Measurements from ENCODE around the gene FRMD3. TPM values are rescaled to one million over a fixed set of nuclear protein-coding genes. Genes with fewer than 3 reads are reported as not detected.

FRMD3 gene
- total RNA-seq, 1 experiment from 2014 or later: 0.55 TPM

- H4K5ac ChIP-seq (ENCODE audit: insufficient read length, low read depth, low read length): no peak overlapping the region
- WGBS (ENCODE audit: extremely low coverage, insufficient read length, low lambda C conversion rate): no CpG with 5 or more reads among the region's 1 CpG
Observed at GRCh38 chr9:83388346-83388745, 149.9 kb downstream of the FRMD3 start.

More at GRCh38 chr9:83388346-83388745, 149.9 kb downstream of the FRMD3 start:
- H3K23me2 ChIP-seq (ENCODE audit: insufficient read length, low read depth, low read length, poor library complexity, severe bottlenecking): no peaks in the 10 kb centered on the region
- H3K9me3 Mint-ChIP-seq: peaks cover 0 to 4% of the 10 kb centered on the region in 2 experiments; a peak in 2 of 5 replicates
- H2AK5ac ChIP-seq (ENCODE audit: insufficient read length, low read length): no peak overlapping the region
- no peak overlapping the region for H3K27ac ChIP-seq (ENCODE audit: insufficient read length, low read depth, low read length)
- no peak overlapping the region for H3K23ac ChIP-seq (ENCODE audit: insufficient read length, low read depth, low read length)
- no peak overlapping the region for H4K8ac ChIP-seq (replicated peaks; ENCODE audit: insufficient read length, low read depth, low read length)
- no peaks in the 10 kb centered on the region for H3K27me3 Mint-ChIP-seq (ENCODE audit: low read depth)
- no peak overlapping the region for H4K91ac ChIP-seq (ENCODE audit: insufficient read length, low read depth, low read length)
- H2BK20ac ChIP-seq (ENCODE audit: low read depth, low read length, poor library complexity, severe bottlenecking): no peak overlapping the region
- H4K20me1 ChIP-seq (ENCODE audit: control insufficient read depth, insufficient read depth, insufficient read length): no peaks in the 10 kb centered on the region
- H2BK5ac ChIP-seq (ENCODE audit: insufficient read length, low read length): no peak overlapping the region
- H3K9me3 ChIP-seq (ENCODE audit: control insufficient read depth, low read depth, low read length): no peaks in the 10 kb centered on the region
- no peak overlapping the region for H2BK12ac ChIP-seq (ENCODE audit: insufficient read length, low read depth, low read length)
- H2BK120ac ChIP-seq (ENCODE audit: low read depth, low read length, poor library complexity, severe bottlenecking): no peak overlapping the region
- no peak overlapping the region for H2AFZ ChIP-seq (ENCODE audit: low read length)
- no peaks in the 10 kb centered on the region for H3K4me1 Mint-ChIP-seq
- no peak overlapping the region for H2BK15ac ChIP-seq (ENCODE audit: low read depth, low read length)
- no peak overlapping the region for H3K4me3 Mint-ChIP-seq
- TF ChIP-seq, protein P1, sequence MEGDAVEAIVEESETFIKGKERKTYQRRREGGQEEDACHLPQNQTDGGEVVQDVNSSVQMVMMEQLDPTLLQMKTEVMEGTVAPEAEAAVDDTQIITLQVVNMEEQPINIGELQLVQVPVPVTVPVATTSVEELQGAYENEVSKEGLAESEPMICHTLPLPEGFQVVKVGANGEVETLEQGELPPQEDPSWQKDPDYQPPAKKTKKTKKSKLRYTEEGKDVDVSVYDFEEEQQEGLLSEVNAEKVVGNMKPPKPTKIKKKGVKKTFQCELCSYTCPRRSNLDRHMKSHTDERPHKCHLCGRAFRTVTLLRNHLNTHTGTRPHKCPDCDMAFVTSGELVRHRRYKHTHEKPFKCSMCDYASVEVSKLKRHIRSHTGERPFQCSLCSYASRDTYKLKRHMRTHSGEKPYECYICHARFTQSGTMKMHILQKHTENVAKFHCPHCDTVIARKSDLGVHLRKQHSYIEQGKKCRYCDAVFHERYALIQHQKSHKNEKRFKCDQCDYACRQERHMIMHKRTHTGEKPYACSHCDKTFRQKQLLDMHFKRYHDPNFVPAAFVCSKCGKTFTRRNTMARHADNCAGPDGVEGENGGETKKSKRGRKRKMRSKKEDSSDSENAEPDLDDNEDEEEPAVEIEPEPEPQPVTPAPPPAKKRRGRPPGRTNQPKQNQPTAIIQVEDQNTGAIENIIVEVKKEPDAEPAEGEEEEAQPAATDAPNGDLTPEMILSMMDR (conservative IDR thresholded peaks at IDR 0.05): no peak
- no peaks in the 10 kb centered on the region for H3K79me2 ChIP-seq (ENCODE audit: insufficient read depth, low read length)
- peaks cover 0 to 5% (median 0%) of the 10 kb centered on the region in 3 experiments; a peak in 2 of 7 replicates for H3K36me3 Mint-ChIP-seq (ENCODE audit: insufficient read depth in 1 of 3, low read depth in 3 of 3)
- no peak overlapping the region for H3K56ac ChIP-seq (ENCODE audit: insufficient read length, low read depth, low read length)
- no peaks in the 10 kb centered on the region for H3K79me1 ChIP-seq (ENCODE audit: insufficient read depth, low read depth, low read length, poor library complexity, severe bottlenecking)
- H3K4me2 ChIP-seq (ENCODE audit: insufficient read depth, insufficient read length, low read length): no peak overlapping the region
- H3T11ph ChIP-seq (ENCODE audit: low read length): no peak overlapping the region
- H3K9ac ChIP-seq (ENCODE audit: extremely low read depth, insufficient read length, low read length): no peak overlapping the region
- H3K14ac ChIP-seq (ENCODE audit: insufficient read depth, low read length): no peak overlapping the region
- DNase-seq: no peak
- H3K18ac ChIP-seq (ENCODE audit: insufficient read length, low read depth, low read length): no peak overlapping the region
- H3K27me3 ChIP-seq (ENCODE audit: insufficient read depth, low read length): no peaks in the 10 kb centered on the region
- H3K4ac ChIP-seq (ENCODE audit: low read depth, low read length): no peak overlapping the region
- H3K4me1 ChIP-seq (ENCODE audit: insufficient read depth, low read length): no peaks in the 10 kb centered on the region
- no peak overlapping the region for H3K27ac Mint-ChIP-seq

All from H9 (cell line).